ENCODE results near the gene TMC5. TPM values are rescaled to one million over a fixed set of nuclear protein-coding genes. Genes with fewer than 3 reads are reported as not detected.

Gene TMC5
- total RNA-seq, 1 experiment from 2014 or later = 15.7 TPM

GRCh38 chr16:19382084-19382801, 35.4 kb upstream of the TMC5 start:
- DNase-seq (ENCODE audit: low read depth, low spot score) (no peak), ATAC-seq (no peak)
- Histone ChIP-seq H3K9ac (ENCODE audit: low read length) (no peak overlapping the region), H3K4me2 (ENCODE audit: low read length) (peak overlapping the region; percentile 8; the same call in 1 of the 2 replicates), H3K79me2 (ENCODE audit: insufficient read depth, low read length) (no peaks in the 10 kb centered on the region), H3K27me3 (ENCODE audit: insufficient read depth, low read length) (no peaks in the 10 kb centered on the region), H3K9me2 (ENCODE audit: insufficient read depth) (no peaks in the 10 kb centered on the region), H3K9me3 (ENCODE audit: control insufficient read depth in 1 of 2, insufficient read depth in 1 of 2, low read depth in 1 of 2, low read length in 2 of 2) (no peaks in the 10 kb centered on the region), H3K27ac (ENCODE audit: low read depth, low read length) (no peak overlapping the region), H2AFZ (ENCODE audit: low read depth, low read length, poor library complexity, severe bottlenecking) (no peak overlapping the region), H4K20me1 (ENCODE audit: insufficient read depth) (no peaks in the 10 kb centered on the region), H3K36me3 (ENCODE audit: control insufficient read depth in 1 of 2, insufficient read depth in 2 of 2, low read length in 2 of 2) (no peaks in the 10 kb centered on the region), H3K4me3 (replicated peaks in 1 of 2; ENCODE audit: low read depth in 1 of 2, low read length in 2 of 2) (no peak overlapping the region), H3K4me1 (ENCODE audit: control insufficient read depth in 1 of 2, insufficient read depth in 2 of 2, low read length in 2 of 2) (peaks cover 34 to 51% of the 10 kb centered on the region in 2 experiments)
- ChIA-PET POLR2A (interaction anchor here (0.8 to 1.4 kb wide), 3 partner anchors 11 to 296 kb away, joined by 3 to 6 read pairs (median 3); no protein-coding TSS in a partner anchor), RAD21 (ENCODE audit: low non-redundant PET in 1 of 2, low total read pairs in 2 of 2, uncharacterized antibody in 2 of 2, unreplicated experiment in 2 of 2) (no interaction called here), CTCF (interaction anchor here (1.1 to 1.3 kb wide), 2 partner anchors 121 to 296 kb away, joined by 4 to 9 read pairs; no protein-coding TSS in a partner anchor)
- TF ChIP-seq SIN3A (IDR thresholded peaks at IDR 0.05; ENCODE audit: low read depth) (no peak), ZNF274 (IDR thresholded peaks at IDR 0.05; ENCODE audit: low read depth, low read length) (no peak), TCF7L2 (IDR thresholded peaks at IDR 0.05; ENCODE audit: borderline replicate concordance, extremely low read depth, insufficient read depth, insufficient read length) (no peak), SP1 (IDR thresholded peaks at IDR 0.05; ENCODE audit: low read depth) (no peak), ZFX (IDR thresholded peaks at IDR 0.05) (no peak), REST (IDR thresholded peaks at IDR 0.05; ENCODE audit: low read depth) (no peak), FOSL1 (IDR thresholded peaks at IDR 0.05; ENCODE audit: low read depth) (no peak), CTCF (IDR thresholded peaks at IDR 0.05 in 2 of 3, conservative IDR thresholded peaks at IDR 0.05 in 1 of 3; ENCODE audit: borderline replicate concordance in 1 of 3, insufficient read depth in 1 of 3, low read depth in 2 of 3, low read length in 2 of 3) (no peak), ELF1 (IDR thresholded peaks at IDR 0.05; ENCODE audit: borderline replicate concordance, low read depth) (no peak), POLR2A (IDR thresholded peaks at IDR 0.05; ENCODE audit: borderline replicate concordance, extremely low read depth, insufficient read depth, insufficient read length) (no peak), JUND (IDR thresholded peaks at IDR 0.05) (no peak), SRF (IDR thresholded peaks at IDR 0.05; ENCODE audit: low read depth) (no peak)
- BruUV-seq (replicated peaks) = no TSS peak
- intact Hi-C loops (cut with micrococcal nuclease) = no loop called here
